GM10248 (cell line): ENCODE data around the gene KMT5C.

ENCODE experiments used
- CTCF ChIA-PET: fragments of 300-600 bp; sonication (Branson Sonifier 250); formaldehyde crosslinking; extraction: SDS; loops from one replicate; lab custom pipeline; 2021; ENCODE audit warnings: antibody characterized with exemption; lab: Yijun Ruan, JAX
- POLR2A ChIA-PET: fragments of 350-650 bp; sonication (Branson Sonifier 250); formaldehyde crosslinking; extraction: SDS; loops from one replicate; lab custom pipeline; 2020; ENCODE audit warnings: antibody characterized with exemption; lab: Yijun Ruan, JAX
- DNase-seq: peaks from one replicate; pipeline ENCODE4 v3.0.0; 2012; ENCODE audit errors: extremely low spot score
- TF ChIP-seq, protein P1 (sequence below): IDR thresholded peaks from 2 replicates; pipeline ENCODE4 v1.5.1; 2012; ENCODE audit warnings: mild to moderate bottlenecking, low read depth; ENCODE audit errors: extremely low read depth, missing control alignments, control extremely low read depth

Gene KMT5C

DNA sequence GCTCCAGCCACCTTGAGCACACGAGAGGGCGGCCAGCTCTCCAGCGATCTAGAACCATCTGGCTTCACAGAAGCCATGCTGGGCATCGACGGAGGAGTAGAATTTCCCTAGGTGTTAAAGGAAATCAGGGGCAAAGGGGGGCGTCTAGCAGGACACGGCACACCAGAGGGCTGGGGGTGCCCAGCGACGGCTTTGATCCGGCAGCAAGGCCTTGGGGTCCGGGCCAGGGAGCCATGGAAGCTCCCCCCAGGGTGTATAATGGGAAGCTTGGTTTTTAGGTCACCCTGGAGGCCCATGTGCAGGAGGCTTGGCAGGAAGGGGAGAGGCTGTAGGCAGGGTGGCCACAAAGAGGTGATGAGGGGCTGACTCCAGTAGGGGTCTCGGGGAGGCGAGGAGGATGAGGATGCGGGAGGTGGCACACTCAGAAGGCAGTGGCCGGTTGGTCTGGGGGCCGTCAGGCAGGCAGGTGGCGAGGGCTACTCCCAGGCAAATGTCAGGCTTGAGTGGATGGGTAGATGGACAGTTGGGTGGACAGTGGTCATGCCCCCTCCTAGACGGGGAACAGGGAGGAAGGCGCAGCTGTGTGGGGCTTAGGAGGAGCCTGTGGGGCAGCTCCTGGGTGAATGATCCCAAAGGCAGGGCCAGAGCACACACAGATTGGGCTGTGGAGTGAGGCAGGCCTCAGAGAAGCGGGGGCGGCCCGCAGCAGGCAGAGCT lies 5.6 kb downstream of the KMT5C start:
- DNase-seq = no peak
- TF ChIP-seq, protein P1, sequence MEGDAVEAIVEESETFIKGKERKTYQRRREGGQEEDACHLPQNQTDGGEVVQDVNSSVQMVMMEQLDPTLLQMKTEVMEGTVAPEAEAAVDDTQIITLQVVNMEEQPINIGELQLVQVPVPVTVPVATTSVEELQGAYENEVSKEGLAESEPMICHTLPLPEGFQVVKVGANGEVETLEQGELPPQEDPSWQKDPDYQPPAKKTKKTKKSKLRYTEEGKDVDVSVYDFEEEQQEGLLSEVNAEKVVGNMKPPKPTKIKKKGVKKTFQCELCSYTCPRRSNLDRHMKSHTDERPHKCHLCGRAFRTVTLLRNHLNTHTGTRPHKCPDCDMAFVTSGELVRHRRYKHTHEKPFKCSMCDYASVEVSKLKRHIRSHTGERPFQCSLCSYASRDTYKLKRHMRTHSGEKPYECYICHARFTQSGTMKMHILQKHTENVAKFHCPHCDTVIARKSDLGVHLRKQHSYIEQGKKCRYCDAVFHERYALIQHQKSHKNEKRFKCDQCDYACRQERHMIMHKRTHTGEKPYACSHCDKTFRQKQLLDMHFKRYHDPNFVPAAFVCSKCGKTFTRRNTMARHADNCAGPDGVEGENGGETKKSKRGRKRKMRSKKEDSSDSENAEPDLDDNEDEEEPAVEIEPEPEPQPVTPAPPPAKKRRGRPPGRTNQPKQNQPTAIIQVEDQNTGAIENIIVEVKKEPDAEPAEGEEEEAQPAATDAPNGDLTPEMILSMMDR = no peak
- ChIA-PET POLR2A (no interaction called here), CTCF (interaction anchor here (1.0 kb wide), 1 partner anchor 44 kb away, joined by 3 read pairs; no protein-coding TSS in a partner anchor)

GRCh38 chr19:55345818-55346724 lies 6.4 kb downstream of the KMT5C start:
- no peak for DNase-seq
- ChIA-PET POLR2A (no interaction called here), CTCF (no interaction called here)
- TF ChIP-seq, protein P1 = no peak

DNA sequence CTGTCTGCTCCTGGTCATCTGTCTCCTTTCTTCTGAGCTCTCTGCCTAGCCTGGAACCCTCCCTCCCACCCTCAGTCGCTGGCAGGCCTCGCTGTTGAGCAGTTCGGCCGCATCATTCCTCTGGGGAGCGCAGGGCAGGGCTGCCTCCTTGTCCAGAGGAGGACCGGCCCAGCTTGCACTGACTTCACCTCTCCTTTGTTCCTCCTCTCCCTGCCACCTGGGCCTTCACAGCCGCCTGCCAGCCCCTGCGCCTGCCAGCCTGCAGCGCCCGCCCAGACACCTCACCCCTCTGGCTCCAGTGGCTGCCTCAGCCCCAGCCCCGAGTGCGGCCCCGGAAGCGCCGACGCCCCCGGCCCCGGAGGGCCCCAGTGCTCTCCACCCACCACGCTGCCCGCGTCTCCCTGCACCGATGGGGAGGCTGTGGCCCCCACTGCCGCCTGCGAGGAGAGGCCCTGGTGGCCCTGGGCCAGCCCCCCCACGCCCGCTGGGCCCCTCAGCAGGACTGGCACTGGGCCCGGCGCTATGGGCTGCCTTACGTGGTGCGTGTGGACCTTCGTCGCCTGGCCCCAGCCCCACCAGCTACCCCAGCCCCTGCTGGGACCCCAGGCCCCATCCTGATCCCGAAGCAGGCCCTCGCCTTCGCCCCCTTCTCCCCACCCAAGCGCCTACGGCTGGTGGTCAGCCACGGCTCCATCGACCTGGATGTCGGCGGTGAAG lies 7.2 kb downstream of the KMT5C start:
- TF ChIP-seq, protein P1 = no peak
- ChIA-PET CTCF (interaction anchor here (1.4 kb wide), 1 partner anchor 71 kb away, joined by 3 read pairs; no protein-coding TSS in a partner anchor), POLR2A (interaction anchor here (0.6 kb wide), 1 partner anchor 9 kb away, joined by 4 read pairs; no protein-coding TSS in a partner anchor)
- DNase-seq = no peak

DNA sequence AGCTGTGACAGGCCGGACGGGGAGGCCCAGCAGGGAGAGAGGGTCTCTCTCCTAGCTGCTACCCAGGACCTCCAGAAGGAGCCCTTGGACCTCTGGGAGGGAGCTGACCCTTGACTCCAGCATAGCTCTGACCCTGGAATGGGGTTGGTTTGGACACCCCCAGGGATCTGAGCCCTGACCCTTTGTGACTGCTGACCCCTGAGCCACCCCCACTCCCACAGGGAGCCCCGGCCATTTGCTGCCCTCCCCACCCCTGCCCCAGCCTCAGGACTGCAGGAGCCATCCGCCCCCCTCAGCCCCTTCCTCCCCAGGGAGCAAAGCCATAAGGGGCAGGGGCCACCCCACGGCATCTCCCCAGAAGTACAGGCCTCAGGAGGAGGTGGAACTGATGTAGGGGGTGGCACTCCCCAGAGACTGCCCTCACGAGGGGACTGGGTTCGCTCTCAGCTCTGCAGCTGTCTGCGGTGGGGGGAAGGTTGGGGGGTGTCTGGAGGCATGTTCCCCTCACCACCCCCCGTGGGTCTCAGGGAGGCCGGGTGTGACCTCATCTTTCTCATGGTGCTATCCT lies 7.8 kb downstream of the KMT5C start:
- ChIA-PET POLR2A (interaction anchor here (0.6 kb wide), 1 partner anchor 9 kb away, joined by 4 read pairs; no protein-coding TSS in a partner anchor), CTCF (interaction anchor here (1.4 kb wide), 1 partner anchor 71 kb away, joined by 3 read pairs; no protein-coding TSS in a partner anchor)
- TF ChIP-seq, protein P1 = no peak
- DNase-seq = no peak

DNA sequence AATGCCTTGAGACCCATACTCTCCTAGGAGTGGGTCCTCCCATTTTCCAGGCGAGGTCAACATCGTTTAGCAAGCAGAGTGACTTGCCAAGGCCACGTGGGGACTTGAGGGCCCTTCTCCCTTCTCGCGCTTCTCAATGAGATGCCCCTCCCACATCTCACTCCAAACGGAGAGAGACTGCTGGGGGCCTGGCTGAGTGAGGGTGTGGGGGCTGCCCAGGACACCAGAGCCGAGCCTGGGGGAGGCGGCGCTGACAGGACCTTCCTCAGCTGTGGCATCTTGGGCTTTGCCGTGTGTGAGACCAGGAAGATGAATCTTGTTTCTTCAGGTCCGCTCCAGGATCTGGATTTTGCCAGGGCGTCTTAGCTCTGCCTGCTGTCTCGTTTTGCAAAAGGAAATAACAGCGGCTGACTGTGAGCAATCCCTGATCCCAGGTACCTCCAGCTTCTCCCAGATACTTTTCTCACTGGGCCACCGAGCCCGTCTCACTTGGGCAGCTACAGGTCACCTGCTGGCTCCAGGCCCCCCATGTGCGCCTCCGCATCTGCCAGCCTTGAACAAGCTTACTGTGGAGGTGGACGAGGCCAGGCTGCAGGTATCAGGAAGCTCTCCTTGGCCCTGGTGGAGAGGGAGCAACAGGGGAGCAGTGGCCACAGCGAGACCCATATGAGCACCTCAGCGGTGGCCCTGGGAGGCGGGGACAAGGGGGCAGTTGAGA lies 8.8 kb downstream of the KMT5C start:
- POLR2A ChIA-PET = no interaction called here
- TF ChIP-seq, protein P1 = no peak
- DNase-seq = no peak
- CTCF ChIA-PET = interaction anchor here (0.8 to 1.4 kb wide), 5 partner anchors 9 to 189 kb away, joined by 3 to 5 read pairs (median 3); partner anchors contain the start of gene KMT5C
